Activated CD4-positive, alpha-beta T cell treated with anti-CD3 and anti-CD28 coated beads for 36 hours (primary cell): ENCODE results near the gene GAS6. TPM values are rescaled to one million over a fixed set of nuclear protein-coding genes. Genes with fewer than 3 reads are reported as not detected.
"Not testable (repeated sequence)": the region's sequence is repeated elsewhere in the genome, so short reads cannot be mapped to it uniquely, and the experiment has no call there.

Experiments used
- ATAC-seq: fragments of 200-7000 bp; cut with Tn5 transposase; one replicate; pipeline ENCODE4 v1.10.0; 2021; ENCODE audit warnings: mild to moderate bottlenecking, moderate library complexity
- CTCF ChIA-PET: fragments of 350-600 bp; sonication (Branson Sonifier 250); formaldehyde crosslinking; loops from one replicate; lab custom pipeline; 2021; ENCODE audit warnings: antibody characterized with exemption; lab: Charles Lee
- POLR2A ChIA-PET: fragments of 350-600 bp; sonication (Branson Sonifier 250); formaldehyde crosslinking; loops from one replicate; lab custom pipeline; 2021; ENCODE audit warnings: antibody characterized with exemption, inconsistent platforms; lab: Charles Lee
- DNase-seq: peaks from one replicate; pipeline ENCODE4 v3.0.0-alpha.2; 2020
- H3K27ac Mint-ChIP-seq: one replicate; pipeline ENCODE4 v1.8.0; 2021; ENCODE audit warnings: mixed read lengths
- H3K27me3 Mint-ChIP-seq: one replicate; pipeline ENCODE4 v1.8.0; 2021; ENCODE audit warnings: mixed read lengths
- H3K36me3 Mint-ChIP-seq: one replicate; pipeline ENCODE4 v1.8.0; 2021; ENCODE audit warnings: low read depth, mixed read lengths
- H3K4me1 Mint-ChIP-seq: one replicate; pipeline ENCODE4 v1.8.0; 2021; ENCODE audit warnings: mixed read lengths
- H3K4me3 Mint-ChIP-seq: one replicate; pipeline ENCODE4 v1.8.0; 2021; ENCODE audit warnings: mild to moderate bottlenecking, moderate library complexity, mixed read lengths
- H3K9me3 Mint-ChIP-seq: one replicate; pipeline ENCODE4 v1.8.0; 2021; ENCODE audit warnings: low read depth, mixed read lengths
- intact Hi-C, 2 experiments: fragments of 100-400 bp; cut with DNase I in 1 of 2; cut with micrococcal nuclease in 1 of 2; formaldehyde crosslinking; loops; one replicate each; pipeline versions ENCODE4 v1.14.2 to v1.15.1; 2022 to 2024; cut with DNase I, micrococcal nuclease
- total RNA-seq, 2 experiments: library from RNA; stranded (reverse); gene quantifications; one replicate each; pipeline ENCODE4 v1.2.3, GENCODE V29; 2021

The GAS6 gene
- total RNA-seq, 2 experiments from 2014 or later = 0.54 to 0.73 TPM

GRCh38 chr13:113830426-113830950, 33.4 kb downstream of the GAS6 start:
- CTCF ChIA-PET, DNase-seq, POLR2A ChIA-PET, H3K27ac Mint-ChIP-seq, H3K9me3 Mint-ChIP-seq, H3K4me3 Mint-ChIP-seq, H3K27me3 Mint-ChIP-seq, intact Hi-C loops, H3K4me1 Mint-ChIP-seq, ATAC-seq: not testable (repeated sequence)
- H3K36me3 Mint-ChIP-seq = peaks cover 12% of the 10 kb centered on the region

DNA sequence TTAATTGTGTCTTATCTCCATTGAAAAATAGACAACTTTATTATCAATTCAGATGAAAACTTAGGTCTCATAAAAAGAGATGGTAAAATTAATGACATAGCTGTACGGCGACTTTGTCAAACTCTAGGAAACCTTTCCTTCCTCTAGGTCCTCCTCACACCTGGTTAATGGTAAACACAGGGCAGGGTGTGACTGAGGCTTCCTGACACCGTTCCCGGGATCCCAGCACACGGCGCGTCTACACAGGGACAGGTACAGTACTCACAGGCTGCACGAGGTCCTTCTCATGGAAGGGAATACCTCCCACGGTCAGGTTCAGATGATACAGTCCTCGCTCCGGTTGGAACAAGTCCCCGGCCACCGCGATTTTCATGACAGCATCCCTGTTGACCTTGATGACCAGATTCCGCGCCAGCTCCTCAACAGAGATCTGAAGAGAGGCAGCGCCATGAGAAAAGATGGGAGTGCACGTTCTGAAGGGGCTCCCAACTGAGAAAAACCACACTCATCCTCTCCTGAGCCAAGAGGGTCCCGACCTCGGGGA, 35.5 kb downstream of the GAS6 start:
- Mint-ChIP-seq H3K27me3 (no peaks in the 10 kb centered on the region), H3K4me3 (no peak overlapping the region), H3K9me3 (no peaks in the 10 kb centered on the region), H3K36me3 (peaks cover 11% of the 10 kb centered on the region), H3K4me1 (no peaks in the 10 kb centered on the region), H3K27ac (no peak overlapping the region)
- POLR2A ChIA-PET = no interaction called here
- CTCF ChIA-PET = no interaction called here
- intact Hi-C loops = no loop called here
- ATAC-seq (no peak), DNase-seq (no peak)

GRCh38 chr13:113827021-113827420, 36.9 kb downstream of the GAS6 start:
- Mint-ChIP-seq H3K27ac (no peak overlapping the region), H3K27me3 (no peaks in the 10 kb centered on the region), H3K9me3 (no peaks in the 10 kb centered on the region), H3K4me1 (no peaks in the 10 kb centered on the region), H3K36me3 (peaks cover 12% of the 10 kb centered on the region), H3K4me3 (no peak overlapping the region)
- no peak for DNase-seq
- CTCF ChIA-PET = no interaction called here
- POLR2A ChIA-PET = no interaction called here
- ATAC-seq = no peak
- intact Hi-C loops = no loop called here

GRCh38 chr13:113826446-113826845, 37.4 kb downstream of the GAS6 start:
- intact Hi-C loops, DNase-seq, H3K27me3 Mint-ChIP-seq, ATAC-seq, POLR2A ChIA-PET, H3K9me3 Mint-ChIP-seq, H3K4me1 Mint-ChIP-seq, H3K27ac Mint-ChIP-seq, H3K4me3 Mint-ChIP-seq, CTCF ChIA-PET: not testable (repeated sequence)
- peaks cover 12% of the 10 kb centered on the region for H3K36me3 Mint-ChIP-seq

DNA sequence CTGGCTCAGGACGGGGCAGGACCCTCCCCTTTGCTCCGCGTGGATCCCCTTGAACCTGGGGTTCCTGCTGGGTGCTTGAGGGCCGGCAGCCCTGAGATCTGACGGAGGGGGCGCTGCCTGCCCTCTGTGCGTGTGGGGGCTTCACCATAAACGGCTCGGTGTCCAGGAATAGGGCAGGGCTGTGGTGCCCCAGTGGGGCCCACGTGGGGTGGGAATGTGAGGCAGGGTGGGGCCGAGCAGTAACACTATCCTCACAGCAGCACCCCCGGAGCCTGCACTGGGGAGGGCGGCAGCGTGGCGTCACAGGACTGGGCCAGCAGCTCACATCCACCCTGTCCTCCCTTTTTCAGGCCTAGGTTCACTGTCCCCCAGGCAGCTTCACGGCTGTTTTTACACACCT, 38.0 kb downstream of the GAS6 start:
- no peaks in the 10 kb centered on the region for H3K4me1 Mint-ChIP-seq

DNA sequence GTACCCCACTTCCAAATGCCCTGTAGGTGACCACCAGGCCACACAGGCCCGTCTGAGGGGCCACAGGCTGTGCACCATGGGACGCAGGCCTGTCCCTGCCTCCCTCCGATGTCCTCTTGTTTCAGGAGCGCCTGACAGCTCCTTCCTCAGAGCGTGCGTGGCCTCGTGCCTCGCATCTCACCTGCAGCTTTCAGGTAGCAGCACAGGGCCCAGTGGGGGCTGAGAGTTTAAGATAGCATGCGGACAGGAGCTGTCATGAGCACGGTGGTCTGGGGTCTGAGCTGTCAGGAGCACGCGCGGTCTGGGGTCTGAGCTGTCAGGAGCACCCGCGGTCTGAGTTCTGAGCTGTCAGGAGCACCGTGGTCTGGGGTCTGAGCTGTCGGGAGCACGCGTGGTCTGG, 40.1 kb downstream of the GAS6 start:
- ChIA-PET POLR2A (no interaction called here), CTCF (no interaction called here)
- Mint-ChIP-seq H3K4me3 (no peak overlapping the region), H3K4me1 (no peaks in the 10 kb centered on the region), H3K36me3 (peaks cover 12% of the 10 kb centered on the region), H3K27me3 (no peaks in the 10 kb centered on the region), H3K27ac (no peak overlapping the region), H3K9me3 (no peaks in the 10 kb centered on the region)
- ATAC-seq (no peak), DNase-seq (no peak)
- intact Hi-C loops = no loop called here

More for the DNA sequence above, 38.0 kb downstream of the GAS6 start:
- Mint-ChIP-seq H3K4me3 (no peak overlapping the region), H3K27ac (no peak overlapping the region), H3K36me3 (peaks cover 12% of the 10 kb centered on the region), H3K9me3 (no peaks in the 10 kb centered on the region), H3K27me3 (no peaks in the 10 kb centered on the region)
- ChIA-PET CTCF (no interaction called here), POLR2A (no interaction called here)
- no peak for DNase-seq
- intact Hi-C loops = no loop called here
- no peak for ATAC-seq

GRCh38 chr13:113822956-113823744, 40.7 kb downstream of the GAS6 start:
- DNase-seq = no peak
- Mint-ChIP-seq H3K27me3 (no peaks in the 10 kb centered on the region), H3K36me3 (peaks cover 12% of the 10 kb centered on the region), H3K4me1 (no peaks in the 10 kb centered on the region), H3K27ac (no peak overlapping the region), H3K9me3 (no peaks in the 10 kb centered on the region), H3K4me3 (no peak overlapping the region)
- ATAC-seq = no peak
- intact Hi-C loops = no loop called here
- ChIA-PET CTCF (no interaction called here), POLR2A (no interaction called here)

GRCh38 chr13:113822266-113822665, 41.6 kb downstream of the GAS6 start:
- H3K27ac Mint-ChIP-seq = no peak overlapping the region
- H3K27me3 Mint-ChIP-seq = no peaks in the 10 kb centered on the region
- ChIA-PET CTCF (no interaction called here), POLR2A (no interaction called here)
- no peak overlapping the region for H3K4me3 Mint-ChIP-seq
- DNase-seq = no peak
- ATAC-seq = no peak
- peaks cover 2% of the 10 kb centered on the region for H3K4me1 Mint-ChIP-seq
- intact Hi-C loops = no loop called here
- H3K9me3 Mint-ChIP-seq = no peaks in the 10 kb centered on the region
- peaks cover 7% of the 10 kb centered on the region for H3K36me3 Mint-ChIP-seq

GRCh38 chr13:113821847-113822246, 42.0 kb downstream of the GAS6 start:
- no peak for DNase-seq
- Mint-ChIP-seq H3K9me3 (no peaks in the 10 kb centered on the region), H3K27me3 (no peaks in the 10 kb centered on the region), H3K36me3 (peaks cover 6% of the 10 kb centered on the region), H3K27ac (no peak overlapping the region), H3K4me3 (no peak overlapping the region), H3K4me1 (peaks cover 5% of the 10 kb centered on the region)
- ATAC-seq = no peak
- ChIA-PET CTCF (no interaction called here), POLR2A (no interaction called here)
- intact Hi-C loops = no loop called here

DNA sequence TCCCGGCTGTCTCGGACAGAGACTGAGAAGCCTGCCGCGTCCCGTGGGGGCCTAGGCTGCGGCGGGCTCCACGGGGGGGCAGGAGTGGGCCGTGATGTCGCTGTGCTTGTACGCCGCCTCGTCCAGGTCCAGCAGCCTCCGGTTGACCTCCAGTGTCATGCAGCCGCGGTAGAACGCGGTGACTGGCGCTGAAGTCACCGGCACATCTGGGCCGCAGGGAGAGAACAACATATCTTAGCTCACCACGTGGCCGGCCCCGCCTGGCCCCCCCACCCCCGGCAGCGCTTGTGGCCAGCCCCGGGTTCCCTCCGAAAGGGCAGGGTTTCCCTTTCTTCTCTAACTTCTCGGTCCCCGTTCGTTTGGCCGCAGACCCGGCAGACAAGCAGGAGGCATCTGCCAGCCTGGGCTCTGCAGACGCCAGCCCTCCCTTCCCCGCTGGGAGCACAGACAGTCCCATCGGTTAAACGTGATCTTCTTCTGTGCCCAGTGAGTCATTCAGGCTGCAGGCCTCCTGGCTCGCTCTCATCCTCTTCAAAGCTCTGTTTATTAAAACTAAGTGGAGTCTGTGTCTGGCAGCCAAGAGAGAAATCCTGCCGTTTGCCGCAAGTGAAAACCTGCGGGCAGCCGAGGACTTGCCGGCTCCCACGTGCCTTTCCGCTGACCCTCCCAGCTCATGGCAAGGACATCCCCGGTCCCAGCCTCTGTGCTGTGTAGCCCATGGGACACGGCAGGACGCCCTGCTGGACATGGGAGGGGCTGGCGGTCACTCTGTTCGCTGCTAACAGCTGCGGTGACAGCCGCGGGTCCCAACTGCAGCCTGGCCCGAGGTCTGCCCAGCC, 42.8 kb downstream of the GAS6 start:
- Mint-ChIP-seq H3K9me3 (no peaks in the 10 kb centered on the region), H3K27ac (no peak overlapping the region)
- CTCF ChIA-PET = no interaction called here

GRCh38 chr13:113819731-113820715, 43.9 kb downstream of the GAS6 start:
- no peaks in the 10 kb centered on the region for H3K27me3 Mint-ChIP-seq
- no peaks in the 10 kb centered on the region for H3K9me3 Mint-ChIP-seq
- H3K36me3 Mint-ChIP-seq = peaks cover 12% of the 10 kb centered on the region
- no peak overlapping the region for H3K27ac Mint-ChIP-seq
- POLR2A ChIA-PET = no interaction called here
- H3K4me3 Mint-ChIP-seq = no peak overlapping the region
- intact Hi-C loops = loop anchor here in 1 of 2 experiments (10.0 kb wide), 1 partner anchor 295 kb away; no protein-coding TSS in a partner anchor
- DNase-seq (no peak), ATAC-seq (no peak)
- peaks cover 21% of the 10 kb centered on the region for H3K4me1 Mint-ChIP-seq
- CTCF ChIA-PET = no interaction called here

More for the DNA sequence above, 42.8 kb downstream of the GAS6 start:
- Mint-ChIP-seq H3K27me3 (no peaks in the 10 kb centered on the region), H3K4me1 (peaks cover 13% of the 10 kb centered on the region), H3K4me3 (no peak overlapping the region), H3K36me3 (peaks cover 9% of the 10 kb centered on the region)
- POLR2A ChIA-PET = no interaction called here
- no peak for ATAC-seq
- no peak for DNase-seq
- intact Hi-C loops = no loop called here
